Stomach (tissue), 9 donors: Measurements from ENCODE around the gene LRRC56. TPM values are rescaled to one million over a fixed set of nuclear protein-coding genes. Genes with fewer than 3 reads are reported as not detected.

Experiments
- DNase-seq, 2 donors: peaks; one replicate each; pipeline versions ENCODE4 v3.0.0 to v3.0.0-alpha.2; 2013 to 2019
- H3K27ac ChIP-seq, 5 donors: fragments of 200-600 bp in 4 of 5; sonication (generic) in 4 of 5; one replicate each; pipeline ENCODE4 v1.5.1; 2013 to 2019; ENCODE audit warnings: mild to moderate bottlenecking in 1 of 5, moderate library complexity in 1 of 5
- H3K27me3 ChIP-seq, 3 donors: fragments of 200-600 bp; sonication (generic); one replicate each; pipeline ENCODE4 v1.5.1; 2017 to 2019; ENCODE audit warnings: mixed run types in 1 of 3
- H3K36me3 ChIP-seq, 4 donors: fragments of 200-600 bp; sonication (generic); 1 replicate in 3 of 4; 2 replicates in 1 of 4; pipeline ENCODE4 v1.5.1; 2016 to 2019
- H3K4me1 ChIP-seq, 4 donors: fragments of 200-600 bp; sonication (generic); one replicate each; pipeline ENCODE4 v1.5.1; 2016 to 2019
- H3K4me3 ChIP-seq, 4 donors: fragments of 200-600 bp; sonication (generic) in 3 of 4; one replicate each; pipeline ENCODE4 v1.5.1; 2016 to 2019; ENCODE audit warnings: mild to moderate bottlenecking in 1 of 4
- H3K9me3 ChIP-seq, 4 donors: fragments of 200-600 bp; sonication (generic); one replicate each; pipeline ENCODE4 v1.5.1; 2016 to 2019
- CTCF ChIP-seq, 7 experiments: fragments of 450-650 bp in 4 of 7; fragments of 200-600 bp in 3 of 7; sonication (generic) in 3 of 7; IDR thresholded peaks; one replicate each; pipeline ENCODE4 v1.5.1; 2016 to 2019; ENCODE audit warnings: antibody characterized with exemption in 7 of 7, control low read depth in 2 of 7, mild to moderate bottlenecking in 1 of 7
- EP300 ChIP-seq: sonication (generic); formaldehyde crosslinking; IDR thresholded peaks from one replicate; pipeline ENCODE4 v1.6.1; 2017; ENCODE audit warnings: antibody characterized with exemption
- POLR2A ChIP-seq, 4 donors: fragments of 450-650 bp; IDR thresholded peaks; one replicate each; pipeline ENCODE4 v1.6.1; 2016; ENCODE audit warnings: antibody characterized with exemption in 4 of 4, control low read depth in 2 of 4, mild to moderate bottlenecking in 1 of 4, moderate library complexity in 1 of 4
- POLR2AphosphoS5 ChIP-seq, 3 donors: sonication (generic); formaldehyde crosslinking; IDR thresholded peaks; one replicate each; pipeline ENCODE4 v1.6.1; 2016; ENCODE audit warnings: antibody characterized with exemption in 3 of 3
- WGBS, 5 donors: extraction: QIAGEN DNeasy Blood & Tissue Kit in 3 of 5; methylation state at CpG; one replicate each; pipeline versions ENCODE4 v1.1.5 to v1.1.7; 2013 to 2018; 5-methylcytosine and 5-hydroxymethylcytosine counted together
- intact Hi-C: fragments of 100-400 bp; cut with DNase I; formaldehyde crosslinking; loops from one replicate; pipeline ENCODE4 v1.15.1; 2023; ENCODE audit warnings: low total_unique reads
- polyA plus RNA-seq, 3 donors: library from polyadenylated mRNA; stranded (reverse); fragments of 200-250 nt; gene quantifications; one replicate each; pipeline ENCODE4 v1.2.3, GENCODE V29; 2013
- total RNA-seq, 5 donors: library from RNA; depleted of rRNA; stranded (reverse); fragments of >200 nt; gene quantifications; one replicate each; pipeline versions ENCODE4 v1.1.0 to v1.2.3, GENCODE V29; 2014 to 2016
- donor health status: healthy with polysubstance abuse.
- donor health status: Bipolar disorder and iron deficiency.
- donor health status: healthy.

LRRC56 gene
- total and polyA plus RNA-seq, 8 donors, result 0.18 to 8.1 (median 2.9) TPM; not detected in 1

- peaks cover 73 to 97% (median 95%) of the 10 kb centered on the region in 4 donors for H3K36me3 ChIP-seq
- no peak for DNase-seq
- TF ChIP-seq POLR2A (IDR thresholded peaks at IDR 0.05) (no peak), EP300 (no peak)
These were observed 52.5 kb downstream of the LRRC56 start for GRCh38 chr11:589798-590197.

GRCh38 chr11:590997-591396 is 53.7 kb downstream of the LRRC56 start:
- peaks cover 0 to 24% (median 1%) of the 10 kb centered on the region in 4 donors for H3K4me1 ChIP-seq
- DNase-seq, result no peak
- no peaks in the 10 kb centered on the region for H3K27me3 ChIP-seq
- no peak overlapping the region for H3K4me3 ChIP-seq
- H3K9me3 ChIP-seq, result no peaks in the 10 kb centered on the region
- H3K36me3 ChIP-seq, result peaks cover 80 to 100% (median 100%) of the 10 kb centered on the region in 4 donors
- intact Hi-C loops, result no loop called here
- H3K27ac ChIP-seq, result no peak overlapping the region
- 80 to 89% (median 84%) methylated on average over 11 of the region's 11 CpGs for WGBS, 5 donors
- no peak for TF ChIP-seq POLR2AphosphoS5 (IDR thresholded peaks at IDR 0.05)
- TF ChIP-seq CTCF (IDR thresholded peaks at IDR 0.05), result no peak
- TF ChIP-seq POLR2A (IDR thresholded peaks at IDR 0.05), result no peak
- TF ChIP-seq EP300, result no peak

More at GRCh38 chr11:589798-590197, 52.5 kb downstream of the LRRC56 start:
- Histone ChIP-seq H3K9me3 (no peaks in the 10 kb centered on the region), H3K27me3 (no peaks in the 10 kb centered on the region), H3K4me3 (no peak overlapping the region), H3K4me1 (peaks cover 0 to 32% (median 2%) of the 10 kb centered on the region in 4 donors), H3K27ac (no peak overlapping the region)
- intact Hi-C loops, result no loop called here
- 93 to 97% (median 94%) methylated on average over 26 of the region's 26 CpGs for WGBS, 5 donors

GRCh38 chr11:592501-592900 is 55.2 kb downstream of the LRRC56 start:
- 94 to 98% (median 96%) methylated on average over 22 of the region's 22 CpGs for WGBS, 5 donors
- H3K36me3 ChIP-seq, result peaks cover 81 to 100% (median 100%) of the 10 kb centered on the region in 4 donors
- peaks cover 0 to 9% (median 0%) of the 10 kb centered on the region in 4 donors for H3K4me1 ChIP-seq
- H3K27ac ChIP-seq, result no peak overlapping the region
- intact Hi-C loops, result no loop called here
- no peaks in the 10 kb centered on the region for H3K9me3 ChIP-seq
- no peak for TF ChIP-seq POLR2AphosphoS5 (IDR thresholded peaks at IDR 0.05)
- TF ChIP-seq POLR2A (IDR thresholded peaks at IDR 0.05), result no peak
- no peak for TF ChIP-seq EP300
- TF ChIP-seq CTCF (IDR thresholded peaks at IDR 0.05), result no peak
- no peak overlapping the region for H3K4me3 ChIP-seq
- DNase-seq, result no peak
- no peaks in the 10 kb centered on the region for H3K27me3 ChIP-seq

- peaks cover 0 to 5% (median 0%) of the 10 kb centered on the region in 4 donors for H3K4me1 ChIP-seq
- intact Hi-C loops, result no loop called here
- H3K4me3 ChIP-seq, result no peak overlapping the region
- H3K27me3 ChIP-seq, result no peaks in the 10 kb centered on the region
- H3K27ac ChIP-seq, result no peak overlapping the region
- WGBS, 5 donors, result 82 to 93% (median 89%) methylated on average over 10 of the region's 10 CpGs
- TF ChIP-seq POLR2A (IDR thresholded peaks at IDR 0.05), result no peak
- peaks cover 82 to 100% (median 100%) of the 10 kb centered on the region in 4 donors for H3K36me3 ChIP-seq
- H3K9me3 ChIP-seq, result no peaks in the 10 kb centered on the region
- DNase-seq, result no peak
These were observed 55.6 kb downstream of the LRRC56 start for GRCh38 chr11:592918-593317.

- H3K36me3 ChIP-seq, result peaks cover 84 to 100% (median 100%) of the 10 kb centered on the region in 4 donors
- 91 to 97% (median 95%) methylated on average over 21 of the region's 21 CpGs for WGBS, 5 donors
- H3K27me3 ChIP-seq, result no peaks in the 10 kb centered on the region
- H3K27ac ChIP-seq, result no peak overlapping the region
- no peak overlapping the region for H3K4me3 ChIP-seq
- DNase-seq, result no peak
- peaks cover 0 to under 1% (median 0%) of the 10 kb centered on the region in 4 donors for H3K4me1 ChIP-seq
- intact Hi-C loops, result no loop called here
- TF ChIP-seq CTCF (IDR thresholded peaks at IDR 0.05) (no peak), POLR2A (IDR thresholded peaks at IDR 0.05) (no peak), POLR2AphosphoS5 (IDR thresholded peaks at IDR 0.05) (no peak), EP300 (no peak)
- no peaks in the 10 kb centered on the region for H3K9me3 ChIP-seq
These were observed 56.0 kb downstream of the LRRC56 start for GRCh38 chr11:593347-593746.
